H1 (cell line): ENCODE results near the gene MYO9A. TPM values are rescaled to one million over a fixed set of nuclear protein-coding genes. Genes with fewer than 3 reads are reported as not detected.

Source experiments
- JUND ChIP-seq: IDR thresholded peaks from 2 replicates; pipeline ENCODE4 v1.6.1; 2011; ENCODE audit warnings: mild to moderate bottlenecking, improper control_type of control experiment, low read length
- MAFK ChIP-seq: IDR thresholded peaks from 2 replicates; pipeline ENCODE4 v1.6.1; 2012; ENCODE audit warnings: low read depth, mild to moderate bottlenecking, improper control_type of control experiment, low read length
- NRF1 ChIP-seq: IDR thresholded peaks from 2 replicates; pipeline ENCODE4 v1.6.1; 2011; ENCODE audit warnings: mild to moderate bottlenecking, low read depth, low read length, improper control_type of control experiment
- RAD21 ChIP-seq, 2 experiments: IDR thresholded peaks in 1 of 2; conservative IDR thresholded peaks in 1 of 2; 2 replicates each; pipeline ENCODE4 v1.6.1; 2011; ENCODE audit warnings: low read depth in 2 of 2, low read length in 2 of 2, improper control_type of control experiment in 1 of 2, inconsistent platforms in 1 of 2, mild to moderate bottlenecking in 1 of 2, moderate library complexity in 1 of 2
- polyA plus RNA-seq, 7 experiments: library from polyadenylated mRNA; depleted of rRNA in 3 of 7; stranded (reverse) in 5 of 7; unstranded in 2 of 7; fragments of >200 nt in 5 of 7; fragments of 200-250 nt in 2 of 7; gene quantifications; 1 replicate in 5 of 7; 2 replicates in 1 of 7; 4 replicates in 1 of 7; pipeline versions ENCODE4 v1.2.1 to v1.2.3, GENCODE V29; 2011 to 2013; ENCODE audit warnings: missing spikeins in 2 of 7, mixed read lengths in 2 of 7
- total RNA-seq: library from RNA; stranded (reverse); fragmentation: NEBNext Ultra II Directional; extraction: Animal tissue kit (Norgen Biotek cat#: 25700); gene quantifications from 2 replicates; pipeline ENCODE4 v1.2.1, GENCODE V29; 2021
- TF ChIP-seq, protein P1 (sequence below): fragments of 300-600 bp; sonication (generic); IDR thresholded peaks from 2 replicates; pipeline ENCODE4 v1.7.1; 2012; ENCODE audit warnings: low read length, moderate library complexity, mild to moderate bottlenecking, inconsistent platforms; ENCODE audit not compliant: insufficient replicate concordance
- TF ChIP-seq, protein P2 (sequence below): IDR thresholded peaks from 2 replicates; pipeline ENCODE4 v1.6.1; 2011; ENCODE audit warnings: low read depth, mild to moderate bottlenecking, low read length; ENCODE audit not compliant: insufficient read depth
- TF ChIP-seq, protein P3 (sequence below): IDR thresholded peaks from 2 replicates; pipeline ENCODE4 v1.6.1; 2011; ENCODE audit warnings: low read length, improper control_type of control experiment

The MYO9A gene
- total and polyA plus RNA-seq, 2 of the 8 experiments (the other 6 are each of a cell fraction or from before 2014, with no cell fraction given), result 3.9 to 26.0 TPM

DNA sequence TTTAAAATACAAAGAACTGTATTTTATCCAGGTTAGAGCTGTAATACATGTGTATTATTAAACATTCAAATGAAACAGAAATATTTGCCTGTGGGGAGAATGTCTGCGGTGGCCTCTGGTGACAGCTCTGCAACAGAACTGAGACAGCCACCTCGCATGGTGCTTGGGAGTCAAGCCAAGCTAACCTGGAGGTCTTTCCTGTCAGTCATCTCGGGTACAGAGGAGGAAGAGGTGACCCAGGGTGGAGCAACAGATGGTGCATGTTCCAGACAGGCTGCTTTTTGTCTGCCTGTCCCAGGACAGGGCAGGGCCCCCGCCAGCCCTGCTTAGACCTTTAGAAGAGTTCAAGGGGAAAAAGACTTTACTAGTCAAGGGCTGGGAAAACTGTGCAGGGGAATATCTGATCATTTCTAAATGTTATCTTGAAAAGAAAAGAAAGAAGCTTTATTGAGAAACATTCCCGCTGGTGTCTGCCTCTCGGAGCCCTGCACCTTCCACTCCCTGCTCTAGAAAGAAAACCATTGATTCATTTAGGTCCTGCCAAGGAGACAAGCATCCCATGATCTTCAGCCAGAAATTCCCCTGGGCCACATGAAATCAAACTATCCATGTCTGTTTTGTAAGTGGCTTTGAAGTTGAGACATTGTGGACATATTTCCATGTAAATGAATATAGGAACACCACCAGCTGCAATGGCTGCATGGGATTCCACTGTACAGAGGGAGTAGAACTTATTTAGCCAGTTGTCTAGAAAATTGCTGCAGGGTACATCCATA is 313.1 kb downstream of the MYO9A start (continued):
- TF ChIP-seq, protein P1, sequence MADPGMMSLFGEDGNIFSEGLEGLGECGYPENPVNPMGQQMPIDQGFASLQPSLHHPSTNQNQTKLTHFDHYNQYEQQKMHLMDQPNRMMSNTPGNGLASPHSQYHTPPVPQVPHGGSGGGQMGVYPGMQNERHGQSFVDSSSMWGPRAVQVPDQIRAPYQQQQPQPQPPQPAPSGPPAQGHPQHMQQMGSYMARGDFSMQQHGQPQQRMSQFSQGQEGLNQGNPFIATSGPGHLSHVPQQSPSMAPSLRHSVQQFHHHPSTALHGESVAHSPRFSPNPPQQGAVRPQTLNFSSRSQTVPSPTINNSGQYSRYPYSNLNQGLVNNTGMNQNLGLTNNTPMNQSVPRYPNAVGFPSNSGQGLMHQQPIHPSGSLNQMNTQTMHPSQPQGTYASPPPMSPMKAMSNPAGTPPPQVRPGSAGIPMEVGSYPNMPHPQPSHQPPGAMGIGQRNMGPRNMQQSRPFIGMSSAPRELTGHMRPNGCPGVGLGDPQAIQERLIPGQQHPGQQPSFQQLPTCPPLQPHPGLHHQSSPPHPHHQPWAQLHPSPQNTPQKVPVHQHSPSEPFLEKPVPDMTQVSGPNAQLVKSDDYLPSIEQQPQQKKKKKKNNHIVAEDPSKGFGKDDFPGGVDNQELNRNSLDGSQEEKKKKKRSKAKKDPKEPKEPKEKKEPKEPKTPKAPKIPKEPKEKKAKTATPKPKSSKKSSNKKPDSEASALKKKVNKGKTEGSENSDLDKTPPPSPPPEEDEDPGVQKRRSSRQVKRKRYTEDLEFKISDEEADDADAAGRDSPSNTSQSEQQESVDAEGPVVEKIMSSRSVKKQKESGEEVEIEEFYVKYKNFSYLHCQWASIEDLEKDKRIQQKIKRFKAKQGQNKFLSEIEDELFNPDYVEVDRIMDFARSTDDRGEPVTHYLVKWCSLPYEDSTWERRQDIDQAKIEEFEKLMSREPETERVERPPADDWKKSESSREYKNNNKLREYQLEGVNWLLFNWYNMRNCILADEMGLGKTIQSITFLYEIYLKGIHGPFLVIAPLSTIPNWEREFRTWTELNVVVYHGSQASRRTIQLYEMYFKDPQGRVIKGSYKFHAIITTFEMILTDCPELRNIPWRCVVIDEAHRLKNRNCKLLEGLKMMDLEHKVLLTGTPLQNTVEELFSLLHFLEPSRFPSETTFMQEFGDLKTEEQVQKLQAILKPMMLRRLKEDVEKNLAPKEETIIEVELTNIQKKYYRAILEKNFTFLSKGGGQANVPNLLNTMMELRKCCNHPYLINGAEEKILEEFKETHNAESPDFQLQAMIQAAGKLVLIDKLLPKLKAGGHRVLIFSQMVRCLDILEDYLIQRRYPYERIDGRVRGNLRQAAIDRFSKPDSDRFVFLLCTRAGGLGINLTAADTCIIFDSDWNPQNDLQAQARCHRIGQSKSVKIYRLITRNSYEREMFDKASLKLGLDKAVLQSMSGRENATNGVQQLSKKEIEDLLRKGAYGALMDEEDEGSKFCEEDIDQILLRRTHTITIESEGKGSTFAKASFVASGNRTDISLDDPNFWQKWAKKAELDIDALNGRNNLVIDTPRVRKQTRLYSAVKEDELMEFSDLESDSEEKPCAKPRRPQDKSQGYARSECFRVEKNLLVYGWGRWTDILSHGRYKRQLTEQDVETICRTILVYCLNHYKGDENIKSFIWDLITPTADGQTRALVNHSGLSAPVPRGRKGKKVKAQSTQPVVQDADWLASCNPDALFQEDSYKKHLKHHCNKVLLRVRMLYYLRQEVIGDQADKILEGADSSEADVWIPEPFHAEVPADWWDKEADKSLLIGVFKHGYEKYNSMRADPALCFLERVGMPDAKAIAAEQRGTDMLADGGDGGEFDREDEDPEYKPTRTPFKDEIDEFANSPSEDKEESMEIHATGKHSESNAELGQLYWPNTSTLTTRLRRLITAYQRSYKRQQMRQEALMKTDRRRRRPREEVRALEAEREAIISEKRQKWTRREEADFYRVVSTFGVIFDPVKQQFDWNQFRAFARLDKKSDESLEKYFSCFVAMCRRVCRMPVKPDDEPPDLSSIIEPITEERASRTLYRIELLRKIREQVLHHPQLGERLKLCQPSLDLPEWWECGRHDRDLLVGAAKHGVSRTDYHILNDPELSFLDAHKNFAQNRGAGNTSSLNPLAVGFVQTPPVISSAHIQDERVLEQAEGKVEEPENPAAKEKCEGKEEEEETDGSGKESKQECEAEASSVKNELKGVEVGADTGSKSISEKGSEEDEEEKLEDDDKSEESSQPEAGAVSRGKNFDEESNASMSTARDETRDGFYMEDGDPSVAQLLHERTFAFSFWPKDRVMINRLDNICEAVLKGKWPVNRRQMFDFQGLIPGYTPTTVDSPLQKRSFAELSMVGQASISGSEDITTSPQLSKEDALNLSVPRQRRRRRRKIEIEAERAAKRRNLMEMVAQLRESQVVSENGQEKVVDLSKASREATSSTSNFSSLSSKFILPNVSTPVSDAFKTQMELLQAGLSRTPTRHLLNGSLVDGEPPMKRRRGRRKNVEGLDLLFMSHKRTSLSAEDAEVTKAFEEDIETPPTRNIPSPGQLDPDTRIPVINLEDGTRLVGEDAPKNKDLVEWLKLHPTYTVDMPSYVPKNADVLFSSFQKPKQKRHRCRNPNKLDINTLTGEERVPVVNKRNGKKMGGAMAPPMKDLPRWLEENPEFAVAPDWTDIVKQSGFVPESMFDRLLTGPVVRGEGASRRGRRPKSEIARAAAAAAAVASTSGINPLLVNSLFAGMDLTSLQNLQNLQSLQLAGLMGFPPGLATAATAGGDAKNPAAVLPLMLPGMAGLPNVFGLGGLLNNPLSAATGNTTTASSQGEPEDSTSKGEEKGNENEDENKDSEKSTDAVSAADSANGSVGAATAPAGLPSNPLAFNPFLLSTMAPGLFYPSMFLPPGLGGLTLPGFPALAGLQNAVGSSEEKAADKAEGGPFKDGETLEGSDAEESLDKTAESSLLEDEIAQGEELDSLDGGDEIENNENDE, result no peak
- TF ChIP-seq MAFK (no peak), RAD21 (IDR thresholded peaks at IDR 0.05 in 1 of 2, conservative IDR thresholded peaks at IDR 0.05 in 1 of 2; ENCODE audit: low read depth in 2 of 2, low read length in 2 of 2) (no peak), JUND (no peak), NRF1 (no peak)
- TF ChIP-seq, protein P2, sequence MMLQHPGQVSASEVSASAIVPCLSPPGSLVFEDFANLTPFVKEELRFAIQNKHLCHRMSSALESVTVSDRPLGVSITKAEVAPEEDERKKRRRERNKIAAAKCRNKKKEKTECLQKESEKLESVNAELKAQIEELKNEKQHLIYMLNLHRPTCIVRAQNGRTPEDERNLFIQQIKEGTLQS, result no peak
- TF ChIP-seq, protein P3, sequence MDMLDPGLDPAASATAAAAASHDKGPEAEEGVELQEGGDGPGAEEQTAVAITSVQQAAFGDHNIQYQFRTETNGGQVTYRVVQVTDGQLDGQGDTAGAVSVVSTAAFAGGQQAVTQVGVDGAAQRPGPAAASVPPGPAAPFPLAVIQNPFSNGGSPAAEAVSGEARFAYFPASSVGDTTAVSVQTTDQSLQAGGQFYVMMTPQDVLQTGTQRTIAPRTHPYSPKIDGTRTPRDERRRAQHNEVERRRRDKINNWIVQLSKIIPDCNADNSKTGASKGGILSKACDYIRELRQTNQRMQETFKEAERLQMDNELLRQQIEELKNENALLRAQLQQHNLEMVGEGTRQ, result no peak
